ENCODE results near the gene ADCY2.

The ADCY2 gene

GRCh38 chr5:7518947-7519560, 123.1 kb downstream of the ADCY2 start:
- DNase-seq, result no peak

- DNase-seq, result no peak
Measured at GRCh38 chr5:7519564-7519963, 123.6 kb downstream of the ADCY2 start.

- no peak for DNase-seq
Measured at GRCh38 chr5:7529880-7530279, 133.9 kb downstream of the ADCY2 start.

GRCh38 chr5:7533941-7534340, 138.0 kb downstream of the ADCY2 start:
- DNase-seq, result no peak

GRCh38 chr5:7534505-7534904, 138.6 kb downstream of the ADCY2 start:
- DNase-seq, result no peak

- DNase-seq, result no peak
Measured at GRCh38 chr5:7537573-7537972, 141.6 kb downstream of the ADCY2 start.

- DNase-seq, result no peak
Measured at GRCh38 chr5:7539571-7539970, 143.6 kb downstream of the ADCY2 start.

GRCh38 chr5:7540736-7541485, 145.0 kb downstream of the ADCY2 start:
- DNase-seq, result no peak

- no peak for DNase-seq
Measured at GRCh38 chr5:7541898-7542297, 146.0 kb downstream of the ADCY2 start.

- DNase-seq, result no peak
Measured at GRCh38 chr5:7546555-7546954, 150.6 kb downstream of the ADCY2 start.

- DNase-seq, result no peak
Measured at GRCh38 chr5:7548596-7548995, 152.7 kb downstream of the ADCY2 start.

GRCh38 chr5:7565559-7565958, 169.6 kb downstream of the ADCY2 start:
- no peak for DNase-seq

- no peak for DNase-seq
Measured at GRCh38 chr5:7576023-7576715, 180.2 kb downstream of the ADCY2 start.

- DNase-seq, result no peak
Measured at GRCh38 chr5:7577381-7577780, 181.4 kb downstream of the ADCY2 start.

- no peak for DNase-seq
Measured at GRCh38 chr5:7578071-7578470, 182.1 kb downstream of the ADCY2 start.

GRCh38 chr5:7584749-7585148, 188.8 kb downstream of the ADCY2 start:
- DNase-seq, result no peak

GRCh38 chr5:7585807-7586206, 189.9 kb downstream of the ADCY2 start:
- no peak for DNase-seq

GRCh38 chr5:7586480-7586879, 190.5 kb downstream of the ADCY2 start:
- DNase-seq, result no peak

- no peak for DNase-seq
Measured at GRCh38 chr5:7589800-7590199, 193.9 kb downstream of the ADCY2 start.

GRCh38 chr5:7592910-7593309, 197.0 kb downstream of the ADCY2 start:
- DNase-seq, result no peak

GRCh38 chr5:7597059-7597642, 201.2 kb downstream of the ADCY2 start:
- DNase-seq, result no peak

GRCh38 chr5:7606840-7607465, 211.0 kb downstream of the ADCY2 start:
- no peak for DNase-seq

- DNase-seq, result no peak
Measured at GRCh38 chr5:7608772-7609171, 212.8 kb downstream of the ADCY2 start.

Data from stimulated activated CD4-positive, alpha-beta T cell treated with anti-CD3 and anti-CD28 coated beads, Interleukin-4, amount 100 ng/mL, for 24 hours (primary cell).